Liver (tissue), 10 donors: Measurements from ENCODE around the gene CHN1. TPM values are rescaled to one million over a fixed set of nuclear protein-coding genes. Genes with fewer than 3 reads are reported as not detected.

ENCODE experiments used
- DNase-seq: peaks from one replicate; pipeline ENCODE4 v3.0.0-alpha.2; 2017; ENCODE audit warnings: low spot score
- H3K27ac ChIP-seq, 2 donors: one replicate each; pipeline ENCODE4 v1.7.0; 2013; ENCODE audit warnings: inconsistent platforms in 2 of 2, low read length in 2 of 2, control low read depth in 1 of 2, low read depth in 1 of 2, mild to moderate bottlenecking in 1 of 2
- H3K27me3 ChIP-seq, 4 donors: one replicate each; pipeline versions ENCODE4 v1.6.1 to v1.7.0; 2013; ENCODE audit warnings: low read length in 3 of 4, inconsistent platforms in 1 of 4, mild to moderate bottlenecking in 1 of 4, moderate library complexity in 1 of 4; ENCODE audit not compliant: control insufficient read depth in 4 of 4, insufficient read depth in 4 of 4
- H3K36me3 ChIP-seq, 4 donors: one replicate each; pipeline versions ENCODE4 v1.6.1 to v1.7.0; 2013; ENCODE audit warnings: low read length in 3 of 4, mild to moderate bottlenecking in 3 of 4, low read depth in 1 of 4, moderate library complexity in 1 of 4; ENCODE audit not compliant: control insufficient read depth in 4 of 4, insufficient read depth in 3 of 4
- H3K4me1 ChIP-seq, 4 donors: one replicate each; pipeline versions ENCODE4 v1.6.1 to v1.7.0; 2013; ENCODE audit warnings: low read length in 3 of 4, mild to moderate bottlenecking in 3 of 4, moderate library complexity in 1 of 4; ENCODE audit not compliant: control insufficient read depth in 4 of 4, insufficient read depth in 4 of 4
- H3K4me3 ChIP-seq, 3 donors: one replicate each; pipeline versions ENCODE4 v1.6.1 to v1.7.0; 2013; ENCODE audit warnings: low read length in 3 of 3, control low read depth in 1 of 3, low read depth in 1 of 3, mild to moderate bottlenecking in 1 of 3
- H3K9ac ChIP-seq, 2 donors: one replicate each; pipeline ENCODE4 v1.7.0; 2013; ENCODE audit warnings: low read length in 2 of 2, mild to moderate bottlenecking in 2 of 2, moderate library complexity in 2 of 2, control low read depth in 1 of 2, low read depth in 1 of 2
- H3K9me3 ChIP-seq, 4 donors: one replicate each; pipeline versions ENCODE4 v1.6.1 to v1.7.0; 2013; ENCODE audit warnings: low read length in 3 of 4; ENCODE audit not compliant: control insufficient read depth in 4 of 4
- RAD21 ChIP-seq, 2 donors: IDR thresholded peaks; 2 replicates each; pipeline ENCODE4 v1.6.1; 2016; ENCODE audit warnings: antibody characterized with exemption in 2 of 2, mild to moderate bottlenecking in 2 of 2
- TAF1 ChIP-seq: conservative IDR thresholded peaks from 2 replicates; pipeline ENCODE4 v1.6.1; 2016; ENCODE audit warnings: antibody characterized with exemption, mild to moderate bottlenecking
- WGBS: extraction: QIAGEN DNeasy Blood & Tissue Kit; methylation state at CpG from one replicate; pipeline ENCODE4 v1.1.7; 2013; 5-methylcytosine and 5-hydroxymethylcytosine counted together
- polyA plus RNA-seq, 2 donors: library from polyadenylated mRNA; stranded (reverse) in 1 of 2; unstranded in 1 of 2; fragments of 200-250 nt in 1 of 2; fragments of >200 nt in 1 of 2; fragmentation: Nextera tagmentation in 1 of 2; extraction: Ambion mirVana in 1 of 2; gene quantifications; one replicate each; pipeline versions ENCODE4 v1.2.1 to v1.2.3, GENCODE V29; 2013 to 2015
- small RNA-seq: library from RNA; depleted of rRNA; stranded (forward); fragments of <200 nt; gene quantifications from one replicate; pipeline ENCODE3, GENCODE V24; 2014
- total RNA-seq, 2 donors: library from RNA; depleted of rRNA; stranded (reverse); fragments of >200 nt; gene quantifications; one replicate each; pipeline ENCODE4 v1.2.3, GENCODE V29; 2014
- TF ChIP-seq, protein P1 (sequence below): fragments of 150-350 bp; IDR thresholded peaks from 2 replicates; pipeline ENCODE4 v1.5.1; 2017; ENCODE audit warnings: improper control_type of control experiment, low read depth, low read length; ENCODE audit not compliant: missing input control
- donor health status: healthy.
- donor health status: healthy.
- donor health status: healthy.
- donor health status: healthy.
- donor health status: healthy.

CHN1 gene
- total and polyA plus RNA-seq, 4 donors: 0.66 to 1.6 (median 1.1) TPM

GRCh38 chr2:174748948-174749347 is 256.2 kb downstream of the CHN1 start:
- WGBS: under 1% methylated on average over 4 of the region's 4 CpGs

More at GRCh38 chr2:174748948-174749347, 256.2 kb downstream of the CHN1 start:
- no peaks in the 10 kb centered on the region for H3K9me3 ChIP-seq
- H3K4me3 ChIP-seq: no peak overlapping the region
- DNase-seq: peak; percentile 69
- no peak for TF ChIP-seq TAF1
- TF ChIP-seq, protein P1, sequence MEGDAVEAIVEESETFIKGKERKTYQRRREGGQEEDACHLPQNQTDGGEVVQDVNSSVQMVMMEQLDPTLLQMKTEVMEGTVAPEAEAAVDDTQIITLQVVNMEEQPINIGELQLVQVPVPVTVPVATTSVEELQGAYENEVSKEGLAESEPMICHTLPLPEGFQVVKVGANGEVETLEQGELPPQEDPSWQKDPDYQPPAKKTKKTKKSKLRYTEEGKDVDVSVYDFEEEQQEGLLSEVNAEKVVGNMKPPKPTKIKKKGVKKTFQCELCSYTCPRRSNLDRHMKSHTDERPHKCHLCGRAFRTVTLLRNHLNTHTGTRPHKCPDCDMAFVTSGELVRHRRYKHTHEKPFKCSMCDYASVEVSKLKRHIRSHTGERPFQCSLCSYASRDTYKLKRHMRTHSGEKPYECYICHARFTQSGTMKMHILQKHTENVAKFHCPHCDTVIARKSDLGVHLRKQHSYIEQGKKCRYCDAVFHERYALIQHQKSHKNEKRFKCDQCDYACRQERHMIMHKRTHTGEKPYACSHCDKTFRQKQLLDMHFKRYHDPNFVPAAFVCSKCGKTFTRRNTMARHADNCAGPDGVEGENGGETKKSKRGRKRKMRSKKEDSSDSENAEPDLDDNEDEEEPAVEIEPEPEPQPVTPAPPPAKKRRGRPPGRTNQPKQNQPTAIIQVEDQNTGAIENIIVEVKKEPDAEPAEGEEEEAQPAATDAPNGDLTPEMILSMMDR: peak; percentile 73
- TF ChIP-seq RAD21 (IDR thresholded peaks at IDR 0.05): peak; percentile 79 to 85
- H3K36me3 ChIP-seq: no peaks in the 10 kb centered on the region
- no peak overlapping the region for H3K27ac ChIP-seq
- no peak overlapping the region for H3K9ac ChIP-seq
- no peaks in the 10 kb centered on the region for H3K4me1 ChIP-seq
- H3K27me3 ChIP-seq: no peaks in the 10 kb centered on the region

Small RNAs within 50 kb of the gene (small RNA-seq; reads per million reads assigned to genes)
- gene RNU6-1290P (not detected), gene RNU6-763P (not detected)

Other genes starting within 250 kb of the CHN1 start
- not detected for gene CHRNA1, start 240.9 kb downstream of the CHN1 start, total RNA-seq
- not detected for gene CHRNA1, start 240.9 kb downstream of the CHN1 start, polyA plus RNA-seq
- 10 to 100 TPM; 23.1 to 34.0 TPM for gene ATF2, start 162.8 kb upstream of the CHN1 start, total RNA-seq
- 10 to 100 TPM; 10.4 to 11.2 TPM for gene ATF2, start 162.8 kb upstream of the CHN1 start, polyA plus RNA-seq
- 100 to 1,000 TPM in 1 of 2 donors, 10 to 100 TPM in 1; 95.2 to 102 TPM for gene ATP5MC3, start 176.3 kb upstream of the CHN1 start, total RNA-seq
- gene ATP5MC3, start 176.3 kb upstream of the CHN1 start, polyA plus RNA-seq: 100 to 1,000 TPM; 352 to 403 TPM